GM23338 (cell line): ENCODE data around the gene DUSP15. TPM values are rescaled to one million over a fixed set of nuclear protein-coding genes. Genes with fewer than 3 reads are reported as not detected.
A peak's percentile ranks its signal among the peaks of the same experiment; 100 is the strongest.

Source experiments
- ATAC-seq: fragments of 200-7000 bp; cut with Tn5 transposase; 3 replicates; pipeline ENCODE4 v1.9.1; 2020
- DNase-seq: peaks from one replicate; pipeline ENCODE4 v3.0.0-alpha.2; 2015; ENCODE audit warnings: low spot score
- H2AFZ ChIP-seq: fragments of 200-600 bp; sonication (generic); 2 replicates; pipeline ENCODE4 v1.8.0; 2016; ENCODE audit warnings: antibody characterized with exemption, mild to moderate bottlenecking, moderate library complexity
- H3F3A ChIP-seq: fragments of 200-600 bp; sonication (generic); replicated peaks from 2 replicates; pipeline ENCODE4 v1.8.0; 2017; ENCODE audit warnings: antibody characterized with exemption, mixed run types, low read depth
- H3K27ac ChIP-seq: fragments of 200-600 bp; sonication (generic); 2 replicates; pipeline ENCODE4 v1.6.1; 2016; ENCODE audit warnings: low read depth
- H3K27me3 ChIP-seq: fragments of 200-600 bp; sonication (generic); 2 replicates; pipeline ENCODE4 v1.8.0; 2016; ENCODE audit warnings: mild to moderate bottlenecking, mixed run types, moderate library complexity; ENCODE audit not compliant: insufficient read depth
- H3K36me3 ChIP-seq: fragments of 200-600 bp; sonication (generic); 2 replicates; pipeline ENCODE4 v1.8.0; 2016; ENCODE audit warnings: mild to moderate bottlenecking; ENCODE audit not compliant: insufficient read depth
- H3K4me1 ChIP-seq: fragments of 200-600 bp; sonication (generic); 2 replicates; pipeline ENCODE4 v1.8.0; 2016; ENCODE audit warnings: mild to moderate bottlenecking, moderate library complexity; ENCODE audit not compliant: insufficient read depth
- H3K4me2 ChIP-seq: fragments of 200-600 bp; sonication (generic); 2 replicates; pipeline ENCODE4 v1.7.1; 2017; ENCODE audit warnings: mixed run types
- H3K4me3 ChIP-seq: fragments of 200-600 bp; sonication (generic); 2 replicates; pipeline ENCODE4 v1.6.1; 2016; ENCODE audit warnings: mixed run types
- H3K79me2 ChIP-seq: fragments of 200-600 bp; sonication (generic); replicated peaks from 2 replicates; pipeline ENCODE4 v1.8.0; 2017; ENCODE audit warnings: mild to moderate bottlenecking; ENCODE audit not compliant: insufficient read depth
- H3K9me2 ChIP-seq: fragments of 200-600 bp; sonication (generic); 2 replicates; pipeline ENCODE4 v1.8.0; 2017; ENCODE audit not compliant: insufficient read depth
- H4K20me1 ChIP-seq: fragments of 200-600 bp; sonication (generic); replicated peaks from 2 replicates; pipeline ENCODE4 v1.8.0; 2017; ENCODE audit warnings: mild to moderate bottlenecking; ENCODE audit not compliant: insufficient read depth
- H3K27ac Mint-ChIP-seq: 2 replicates; pipeline ENCODE4 v1.8.0; 2020; ENCODE audit warnings: inconsistent platforms, mild to moderate bottlenecking, moderate library complexity, mixed read lengths
- H3K27me3 Mint-ChIP-seq: 3 replicates; pipeline ENCODE4 v1.8.0; 2022; ENCODE audit warnings: low read depth, mild to moderate bottlenecking, moderate library complexity, mixed read lengths, inconsistent platforms; ENCODE audit not compliant: insufficient read depth, poor library complexity
- H3K36me3 Mint-ChIP-seq: 3 replicates; pipeline ENCODE4 v1.8.0; 2021; ENCODE audit warnings: low read depth, mild to moderate bottlenecking, inconsistent platforms, moderate library complexity, mixed read lengths
- H3K4me1 Mint-ChIP-seq: 3 replicates; pipeline ENCODE4 v1.8.0; 2020; ENCODE audit warnings: mild to moderate bottlenecking, inconsistent platforms, mixed read lengths
- H3K4me3 Mint-ChIP-seq: 3 replicates; pipeline ENCODE4 v1.8.0; 2021; ENCODE audit warnings: moderate library complexity, mild to moderate bottlenecking, inconsistent platforms, mixed read lengths
- H3K9me3 Mint-ChIP-seq: 3 replicates; pipeline ENCODE4 v1.8.0; 2020; ENCODE audit warnings: moderate library complexity, mild to moderate bottlenecking, inconsistent platforms, mixed read lengths
- CREB1 ChIP-seq: fragments of 250-450 bp; sonication (Bioruptor Pico); IDR thresholded peaks from 2 replicates; pipeline ENCODE4 v1.5.0; 2020; ENCODE audit warnings: low read depth, mild to moderate bottlenecking, moderate library complexity
- EZH2 ChIP-seq: fragments of 200-600 bp; sonication (generic); IDR thresholded peaks from one replicate; pipeline ENCODE4 v1.8.0; 2017; ENCODE audit warnings: antibody characterized with exemption, mild to moderate bottlenecking, low read depth; ENCODE audit not compliant: unreplicated experiment
- JUNB ChIP-seq: IDR thresholded peaks from one replicate; pipeline ENCODE4 v1.6.1; 2016; ENCODE audit warnings: antibody characterized with exemption; ENCODE audit not compliant: unreplicated experiment
- NANOG ChIP-seq: IDR thresholded peaks from 2 replicates; pipeline ENCODE4 v1.6.1; 2016; ENCODE audit warnings: antibody characterized with exemption, borderline replicate concordance
- POLR2AphosphoS5 ChIP-seq: IDR thresholded peaks from 2 replicates; pipeline ENCODE4 v1.6.1; 2016; ENCODE audit warnings: antibody characterized with exemption, low read depth
- REST ChIP-seq: IDR thresholded peaks from one replicate; pipeline ENCODE4 v1.6.1; 2018; ENCODE audit warnings: antibody characterized with exemption; ENCODE audit not compliant: unreplicated experiment
- STAT1 ChIP-seq: IDR thresholded peaks from one replicate; pipeline ENCODE4 v1.6.1; 2016; ENCODE audit warnings: antibody characterized with exemption; ENCODE audit not compliant: unreplicated experiment
- ZNF331 ChIP-seq: fragments of 250-450 bp; sonication (Bioruptor Pico); IDR thresholded peaks from 2 replicates; pipeline ENCODE4 v1.5.0; 2020; ENCODE audit warnings: low read depth, mild to moderate bottlenecking, moderate library complexity
- ZNF462 ChIP-seq: fragments of 250-450 bp; sonication (Bioruptor Pico); IDR thresholded peaks from 2 replicates; pipeline ENCODE4 v1.5.0; 2020; ENCODE audit warnings: mild to moderate bottlenecking, moderate library complexity
- polyA plus RNA-seq: library from polyadenylated mRNA; unstranded; fragments of >200 nt; fragmentation: Nextera tagmentation; extraction: Ambion mirVana; gene quantifications from 2 replicates; pipeline ENCODE4 v1.2.1, GENCODE V29; 2016
- total RNA-seq: library from RNA; depleted of rRNA; stranded (reverse); fragments of >200 nt; shearing (Covaris generic); gene quantifications from 2 replicates; pipeline ENCODE4 v1.2.3, GENCODE V29; 2014

DUSP15 gene
- total and polyA plus RNA-seq, 2 experiments from 2014 or later: 0.61 to 2.8 TPM

GRCh38 chr20:31845300-31845863, 24.9 kb downstream of the DUSP15 start, which contains the start of gene FOXS1 (continued):
- no peak for TF ChIP-seq REST

- Histone ChIP-seq H3K4me2 (no peak overlapping the region), H3K36me3 (no peaks in the 10 kb centered on the region), H2AFZ (peak overlapping the region; percentile 95; the same call in 1 of the 2 replicates), H3F3A (0 out of 2 replicates have a peak, but pooled peaks cover 2% of the 10 kb centered on the region), H3K4me1 (peaks cover 22% of the 10 kb centered on the region), H3K4me3 (no peak overlapping the region), H4K20me1 (no peaks in the 10 kb centered on the region), H3K27me3 (peaks cover 28% of the 10 kb centered on the region), H3K27ac (no peak overlapping the region), H3K9me2 (0 out of 2 replicates have a peak, but pooled peaks cover 5% of the 10 kb centered on the region), H3K79me2 (no peaks in the 10 kb centered on the region)
- peaks cover 10% of the 10 kb centered on the region for H3K27me3 Mint-ChIP-seq
- DNase-seq (no peak), ATAC-seq (no peak)
- no peaks in the 10 kb centered on the region for H3K36me3 Mint-ChIP-seq
- no peak overlapping the region for H3K27ac Mint-ChIP-seq
- H3K4me1 Mint-ChIP-seq: peaks cover 24% of the 10 kb centered on the region
- H3K4me3 Mint-ChIP-seq: no peak overlapping the region
- H3K9me3 Mint-ChIP-seq: peaks cover 25% of the 10 kb centered on the region
- TF ChIP-seq JUNB (no peak), ZNF331 (CRISPR knock-in tag) (no peak), ZNF462 (CRISPR knock-in tag) (no peak), EZH2 (no peak), STAT1 (no peak), POLR2AphosphoS5 (no peak), CREB1 (CRISPR knock-in tag) (no peak), REST (no peak), NANOG (no peak)
Observed at GRCh38 chr20:31844737-31845299, 25.5 kb downstream of the DUSP15 start.
